GM18867 (cell line): ENCODE data around the gene KLHL40.

Source experiments
- ATAC-seq: cut with Tn5 transposase; IDR thresholded peaks from one replicate; pipeline ENCODE4 v1.9.1; 2021; ENCODE audit warnings: mild to moderate bottlenecking, moderate library complexity; ENCODE audit not compliant: unreplicated experiment

KLHL40 gene

DNA sequence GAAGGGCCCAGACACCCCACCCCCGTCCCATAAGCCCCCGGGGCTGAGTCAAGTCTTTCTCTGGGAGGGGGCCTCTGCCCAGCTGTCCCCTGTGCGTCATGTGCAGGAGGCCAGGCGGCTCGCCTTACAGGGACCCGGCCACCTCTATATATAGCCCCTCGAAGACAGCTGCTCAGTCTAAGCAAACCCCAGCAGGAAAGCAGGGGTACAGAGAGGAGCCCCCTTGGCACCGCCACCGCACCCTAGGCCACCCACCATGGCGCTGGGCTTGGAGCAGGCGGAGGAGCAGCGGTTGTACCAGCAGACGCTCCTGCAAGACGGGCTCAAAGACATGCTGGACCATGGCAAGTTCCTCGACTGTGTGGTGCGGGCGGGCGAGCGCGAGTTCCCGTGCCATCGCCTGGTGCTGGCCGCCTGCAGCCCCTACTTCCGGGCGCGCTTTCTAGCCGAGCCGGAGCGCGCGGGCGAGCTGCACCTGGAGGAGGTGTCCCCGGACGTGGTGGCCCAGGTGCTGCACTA is at the start of gene KLHL40:
TSS of gene KLHL40 (plus strand) at position 175 of the 519 bp plus-strand sequence. CDS start at position 257, 82 bp downstream.
- ATAC-seq, result no peak

DNA sequence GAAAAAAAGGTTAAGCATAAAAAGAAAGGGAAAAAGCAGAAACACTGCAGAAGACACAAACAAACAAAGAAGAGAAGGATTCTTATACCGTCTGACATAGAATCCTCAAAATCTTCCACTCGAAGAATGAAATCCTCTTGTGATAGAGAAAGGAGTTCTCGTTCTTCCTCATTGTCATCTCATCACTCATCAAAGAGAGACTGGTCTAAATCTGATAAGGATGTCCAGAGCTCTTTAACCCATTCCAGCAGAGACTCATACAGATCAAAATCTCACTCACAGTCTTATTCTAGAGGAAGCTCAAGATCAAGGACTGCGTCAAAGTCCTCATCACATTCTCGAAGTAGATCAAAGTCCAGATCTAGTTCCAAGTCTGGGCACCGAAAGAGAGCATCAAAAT is 48.3 kb upstream of the KLHL40 start:
- ATAC-seq, result no peak

DNA sequence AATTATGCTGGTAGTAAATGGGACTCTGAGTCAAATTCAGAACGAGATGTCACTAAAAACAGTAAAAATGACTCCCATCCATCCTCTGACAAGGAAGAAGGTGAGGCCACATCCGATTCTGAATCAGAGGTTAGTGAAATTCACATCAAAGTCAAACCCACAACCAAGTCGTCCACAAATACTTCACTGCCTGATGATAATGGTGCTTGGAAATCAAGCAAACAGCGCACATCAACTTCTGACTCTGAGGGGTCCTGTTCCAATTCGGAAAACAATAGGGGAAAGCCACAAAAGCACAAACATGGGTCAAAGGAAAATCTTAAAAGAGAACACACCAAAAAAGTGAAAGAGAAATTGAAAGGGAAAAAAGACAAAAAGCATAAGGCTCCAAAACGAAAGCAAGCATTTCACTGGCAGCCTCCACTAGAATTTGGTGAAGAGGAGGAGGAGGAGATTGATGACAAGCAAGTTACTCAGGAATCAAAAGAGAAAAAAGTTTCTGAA is 46.9 kb upstream of the KLHL40 start:
- peak; percentile 64 for ATAC-seq

- ATAC-seq, result no peak
Observed at GRCh38 chr3:42639192-42639591, 46.1 kb upstream of the KLHL40 start.

GRCh38 chr3:42640129-42640528 is 45.2 kb upstream of the KLHL40 start:
- ATAC-seq, result no peak

- ATAC-seq, result no peak
Observed at GRCh38 chr3:42640771-42641370, 44.5 kb upstream of the KLHL40 start.

DNA sequence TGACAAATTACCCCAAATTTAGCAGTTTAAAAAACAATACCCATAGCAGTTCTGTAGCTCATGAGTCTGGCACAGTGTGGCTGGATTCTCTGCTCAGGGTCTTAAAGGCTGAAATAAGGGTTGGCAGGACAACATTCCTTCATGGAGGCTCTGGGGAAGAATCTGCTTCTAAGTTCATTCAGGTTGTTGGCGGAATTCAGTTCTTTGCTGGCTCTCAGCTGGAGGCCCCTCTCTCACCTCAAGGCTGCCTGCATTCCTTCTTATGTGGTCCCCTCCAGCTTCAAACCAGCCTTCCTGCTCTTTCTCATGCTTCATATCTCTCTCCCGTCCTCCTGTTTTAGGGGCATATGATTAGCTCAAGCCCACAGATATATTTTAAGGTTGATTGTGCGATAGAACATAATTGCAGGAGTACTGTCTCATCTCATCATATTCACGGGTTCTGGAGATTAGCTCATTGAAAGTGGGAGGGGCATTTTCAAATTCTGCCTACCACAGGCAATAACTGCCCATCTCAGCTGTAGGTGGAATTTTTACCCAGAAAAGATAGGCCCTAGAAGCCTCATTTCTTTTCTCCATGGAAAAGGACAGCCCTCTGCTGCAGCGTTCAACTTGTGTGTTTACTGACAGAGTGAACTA is 37.4 kb upstream of the KLHL40 start:
- no peak for ATAC-seq

DNA sequence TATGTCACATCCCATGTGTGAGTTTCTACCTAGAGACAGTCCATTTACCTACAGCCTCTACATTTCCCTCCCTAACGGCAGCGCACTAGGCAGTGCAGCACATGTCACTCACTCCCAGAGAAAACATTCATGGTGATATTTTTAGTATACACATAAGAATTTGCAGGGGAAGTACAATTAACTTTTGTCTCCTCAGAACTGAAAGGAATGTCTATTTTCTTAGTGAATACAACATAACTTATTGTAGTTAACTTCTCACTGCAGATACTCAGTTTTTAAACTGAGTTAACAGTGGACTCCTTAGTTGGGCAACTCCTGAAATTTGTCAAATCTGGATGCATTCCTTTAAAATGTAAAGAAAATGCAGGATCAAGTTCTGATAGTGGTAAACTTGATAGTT is 36.3 kb upstream of the KLHL40 start:
- no peak for ATAC-seq

DNA sequence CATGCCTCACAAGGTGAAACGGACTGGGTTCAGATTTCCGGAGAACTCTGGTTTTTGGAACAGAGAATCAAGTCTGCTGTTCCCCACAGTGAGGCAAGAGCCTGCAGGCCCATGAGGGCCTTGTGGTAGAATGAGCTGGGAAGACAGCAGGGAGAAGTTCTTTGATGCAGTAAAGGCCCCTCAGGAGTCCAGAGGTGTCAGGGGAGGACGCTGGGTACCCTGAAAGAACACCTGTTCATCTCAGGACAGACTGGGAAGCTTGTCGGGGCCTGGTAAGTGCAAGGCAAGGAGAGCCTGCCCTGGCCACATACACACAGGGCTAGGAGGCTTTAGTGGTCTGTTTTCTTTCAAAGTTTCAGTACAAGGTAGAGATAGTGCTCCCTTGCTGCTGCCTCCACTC is 35.6 kb upstream of the KLHL40 start:
- no peak for ATAC-seq

- ATAC-seq, result no peak
Observed at GRCh38 chr3:42651248-42652091, 33.9 kb upstream of the KLHL40 start.

DNA sequence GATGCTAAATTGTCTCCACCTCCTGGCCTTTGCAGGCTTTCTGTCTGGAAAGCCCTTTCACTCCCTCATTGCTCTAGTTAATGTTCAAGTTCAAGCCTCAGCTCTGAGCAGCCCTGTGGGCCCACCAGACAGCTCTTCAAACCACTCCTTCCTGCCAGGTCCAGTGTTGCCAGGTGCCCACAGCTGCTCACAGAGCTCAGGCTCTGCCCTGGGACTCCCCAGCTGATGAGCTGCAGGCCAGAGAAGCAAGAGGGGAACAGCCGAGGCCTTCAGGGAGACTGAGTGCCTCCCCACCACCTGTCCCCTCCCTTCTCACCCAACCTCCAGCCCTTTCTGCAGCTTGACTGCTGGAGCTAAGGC is 33.1 kb upstream of the KLHL40 start:
- ATAC-seq, result no peak

GRCh38 chr3:42652611-42653302 is 32.6 kb upstream of the KLHL40 start:
- peak; percentile 56 for ATAC-seq

DNA sequence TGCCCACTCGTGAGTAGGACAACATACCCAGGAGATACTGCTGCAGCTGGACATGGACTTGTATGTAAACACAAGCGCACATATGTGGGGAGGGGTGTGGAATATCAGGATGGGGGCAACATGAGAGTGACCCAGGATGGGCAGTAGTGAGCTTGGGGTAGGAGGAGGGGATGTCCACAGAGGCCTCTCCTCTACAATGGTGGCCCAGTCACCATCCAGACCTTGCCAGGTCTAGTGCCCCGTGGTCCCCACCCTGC is 32.1 kb upstream of the KLHL40 start:
- no peak for ATAC-seq

DNA sequence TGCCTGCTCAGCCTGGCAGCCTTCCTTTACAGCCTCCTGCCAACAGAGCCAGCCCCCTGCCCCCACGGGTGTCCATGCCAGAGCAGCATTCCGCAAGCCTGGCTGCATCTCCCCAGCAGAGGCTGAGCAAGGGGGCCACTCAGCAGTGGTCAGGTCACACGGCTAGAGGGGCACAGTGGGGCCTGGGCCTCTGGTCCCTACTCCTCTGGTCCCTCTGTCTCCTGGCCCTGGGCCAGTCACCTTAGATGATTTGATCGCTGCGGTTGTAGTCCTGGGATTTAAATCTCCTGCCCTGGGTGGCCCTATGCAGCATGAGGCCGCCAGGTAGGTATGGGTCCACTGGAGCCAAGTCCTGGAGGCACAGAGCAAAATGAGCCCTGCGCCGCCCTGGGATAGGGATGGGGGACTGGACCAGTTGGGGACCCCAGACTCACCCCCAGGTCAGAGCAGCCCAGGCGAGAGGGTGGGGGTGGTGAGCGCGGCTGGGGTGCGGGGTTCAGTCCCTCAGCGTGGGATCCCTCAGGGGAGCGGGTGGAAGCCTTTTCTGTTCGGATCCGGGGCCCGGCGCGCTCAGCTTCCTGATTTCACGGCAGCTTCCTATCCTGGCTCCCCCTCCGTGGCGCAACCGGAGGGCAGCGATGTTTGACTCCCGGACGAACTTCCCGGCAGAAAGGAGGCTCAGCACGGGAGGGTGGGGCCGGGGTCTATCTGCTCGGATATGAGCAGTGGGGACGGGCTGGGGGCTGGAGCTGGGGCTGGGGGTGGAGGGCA is 31.6 kb upstream of the KLHL40 start, which contains the start of gene ZBTB47:
TSS of gene ZBTB47 (plus strand) at position 138 of the 771 bp plus-strand sequence. CDS start 4,659 bp downstream, outside the sequence.
- peak; percentile 7 for ATAC-seq

DNA sequence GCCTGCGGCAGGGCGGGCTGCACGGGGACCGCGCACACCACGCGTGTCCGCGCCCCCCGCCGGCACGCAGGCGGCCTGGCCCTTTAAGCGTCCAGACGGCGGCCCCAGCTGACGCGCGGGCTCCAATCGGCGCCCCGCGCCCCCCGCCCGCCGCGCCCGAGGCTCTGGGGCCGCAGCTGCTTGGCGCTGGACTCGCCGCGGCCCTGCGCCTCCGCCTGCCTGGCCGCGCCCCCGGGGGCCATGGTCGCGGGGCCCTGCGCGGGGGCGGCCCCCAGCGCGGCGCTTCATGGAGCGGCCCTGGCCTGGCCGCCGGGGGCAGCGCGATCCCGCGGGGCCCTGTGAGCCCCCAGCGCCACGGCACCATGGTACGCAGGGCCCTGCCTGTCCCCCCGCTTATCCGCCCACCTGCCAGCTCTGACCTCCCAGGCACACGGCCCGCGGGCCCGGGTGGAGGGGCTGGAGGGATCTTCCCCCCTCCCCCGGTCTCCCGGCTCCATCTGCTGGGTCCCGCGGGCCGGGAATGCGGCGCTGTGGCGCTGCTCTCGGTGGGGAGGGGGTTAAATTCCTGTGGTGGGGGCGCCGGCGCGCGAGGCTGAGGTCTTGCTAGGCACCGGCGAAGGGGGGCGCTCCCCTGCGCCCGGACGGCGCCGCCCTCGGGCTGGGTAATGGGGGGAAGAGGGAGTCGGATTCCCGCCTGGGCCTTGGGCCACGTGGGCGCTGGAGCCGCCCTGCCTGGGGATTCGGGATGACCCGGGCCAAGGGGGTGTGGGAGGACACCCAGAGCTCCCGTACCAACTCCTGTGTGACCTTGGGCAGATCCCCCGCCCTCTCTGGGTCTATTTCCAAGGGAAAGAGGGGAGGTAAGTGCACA is 30.8 kb upstream of the KLHL40 start:
- peak; percentile 43 for ATAC-seq

- no peak for ATAC-seq
Observed at GRCh38 chr3:42655331-42655888, 29.9 kb upstream of the KLHL40 start.

DNA sequence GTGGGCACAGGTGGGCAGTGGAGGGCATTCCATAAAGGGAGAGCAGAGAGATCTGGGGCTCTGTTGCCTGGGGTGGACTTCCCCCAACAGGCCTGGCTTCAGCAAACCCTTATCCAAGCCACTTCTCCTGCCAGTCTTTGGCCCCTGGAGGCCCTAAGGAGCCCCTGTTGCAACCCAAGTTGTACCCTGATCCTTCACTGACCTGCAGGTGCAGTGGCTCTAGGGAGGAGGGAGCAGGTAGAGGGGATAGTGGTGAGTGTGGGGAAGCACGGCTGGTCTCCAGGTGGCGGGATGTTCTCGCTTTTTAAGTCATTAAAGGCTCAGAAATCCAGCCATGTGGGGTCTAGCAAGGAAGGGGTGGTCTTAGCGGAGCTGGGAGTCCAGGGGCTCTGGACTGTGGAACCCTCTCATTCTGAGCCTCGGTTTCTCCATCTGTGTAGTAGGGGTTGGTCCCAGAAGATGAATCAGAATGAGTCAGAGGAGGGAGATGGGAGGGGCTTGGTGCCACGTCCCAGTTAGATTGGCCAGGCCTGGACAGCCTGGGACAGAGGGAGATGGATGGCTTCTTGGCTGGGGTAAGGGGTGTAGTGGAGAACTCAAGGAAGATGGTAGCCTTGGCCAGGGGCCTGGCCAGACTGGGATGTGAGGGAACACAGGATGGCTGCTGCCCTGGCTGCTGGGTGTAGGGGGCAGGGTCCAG is 29.2 kb upstream of the KLHL40 start:
- no peak for ATAC-seq
